IPS-NIHi7 (cell line): ENCODE results near the gene DDX54.

Experiments
- DNase-seq: peaks from one replicate; pipeline ENCODE4 v3.0.0; 2012; ENCODE audit warnings: mixed read lengths; ENCODE audit errors: extremely low spot score

The DDX54 gene

DNA sequence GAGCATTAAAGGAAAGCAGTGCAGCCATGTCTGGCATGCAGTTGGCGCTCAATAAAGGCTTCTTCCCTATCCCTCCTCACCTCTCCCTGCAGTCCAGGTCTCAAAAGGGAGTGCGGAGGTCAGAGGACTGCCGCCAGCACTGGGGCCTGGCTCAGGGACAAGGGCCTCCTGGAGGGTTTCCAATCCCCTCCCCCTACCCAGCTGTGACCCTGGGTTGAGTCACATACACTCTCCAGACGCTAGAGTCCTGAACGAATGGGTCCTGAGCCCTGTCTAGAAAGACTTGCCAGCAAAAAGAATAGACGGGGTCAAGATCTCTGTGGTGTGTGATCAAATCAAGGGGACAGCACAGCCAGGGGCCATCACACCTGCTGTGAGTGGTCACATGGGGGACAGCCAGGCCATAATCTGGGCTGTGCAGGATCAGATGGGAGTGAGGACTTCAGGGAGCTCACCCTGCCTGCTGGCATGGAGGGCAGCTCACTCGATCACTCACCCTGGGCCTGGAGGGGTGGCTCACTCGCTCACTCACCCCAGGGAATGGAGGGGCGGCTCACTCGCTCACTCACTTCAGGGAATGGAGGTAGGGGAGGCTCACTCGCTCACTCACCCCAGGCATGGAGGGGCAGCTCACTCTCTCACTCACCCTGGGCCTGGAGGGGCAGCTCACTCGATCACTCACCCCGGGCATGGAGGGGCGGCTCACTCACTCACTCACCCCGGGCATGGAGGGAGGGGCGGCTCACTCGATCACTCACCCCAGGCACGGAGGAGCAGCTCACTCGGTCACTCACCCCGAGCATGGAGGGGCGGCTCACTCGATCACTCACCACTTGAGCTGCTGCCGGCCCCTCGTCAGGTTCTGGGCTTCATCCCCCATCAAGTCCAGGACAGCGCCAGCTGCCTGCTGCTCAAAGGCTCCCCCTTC lies 22.9 kb downstream of the DDX54 start:
- DNase-seq: peak; percentile 65

DNA sequence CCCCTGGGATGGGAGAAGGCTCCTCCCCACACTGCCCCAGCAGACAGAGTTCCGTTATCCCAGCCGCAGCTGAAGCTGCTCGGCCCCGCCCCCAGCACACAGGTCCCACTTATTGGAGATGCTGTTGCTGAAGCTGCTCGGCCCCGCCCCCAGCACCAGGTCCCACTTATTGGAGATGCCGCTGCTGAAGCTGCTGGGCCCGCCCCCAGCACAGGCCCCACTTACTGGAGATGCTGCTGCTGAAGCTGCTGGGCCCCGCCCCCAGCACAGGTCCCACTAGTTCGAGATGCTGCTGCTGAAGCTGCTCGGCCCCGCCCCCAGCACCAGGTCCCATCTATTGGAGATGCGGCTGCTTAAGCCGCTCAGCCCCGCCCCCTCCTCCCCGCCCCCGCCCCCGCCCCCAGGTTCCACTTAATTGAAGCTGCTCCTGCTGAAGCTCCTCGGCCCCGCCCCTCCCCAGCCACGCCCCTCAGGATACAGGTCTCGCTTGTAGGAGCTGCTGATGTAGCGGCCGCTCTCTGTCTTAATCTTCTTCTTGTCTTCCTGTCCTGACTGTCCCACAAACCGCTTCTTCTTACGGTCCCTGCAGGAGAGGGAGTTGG lies 23.8 kb downstream of the DDX54 start:
- peak; percentile 94 for DNase-seq

DNA sequence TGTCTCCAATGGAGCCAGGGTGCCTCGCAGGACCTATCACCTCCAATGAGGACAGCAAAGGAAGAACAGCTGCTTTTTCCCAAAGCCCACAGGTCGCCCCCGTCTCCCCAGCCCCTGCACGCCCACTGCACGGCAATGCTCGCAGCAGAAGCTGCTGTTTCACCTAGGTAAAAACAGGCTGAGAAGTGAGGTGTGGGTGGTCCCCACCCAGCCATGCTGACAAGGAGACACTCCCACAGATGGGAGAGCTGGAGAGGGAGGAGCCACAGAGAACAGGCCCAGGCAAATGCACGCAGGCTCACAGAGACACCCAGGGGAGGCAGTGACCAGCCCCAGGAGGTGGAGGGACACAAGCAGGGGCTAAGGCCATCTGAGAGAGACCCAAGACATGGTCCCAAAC lies 25.3 kb downstream of the DDX54 start:
- DNase-seq: no peak

DNA sequence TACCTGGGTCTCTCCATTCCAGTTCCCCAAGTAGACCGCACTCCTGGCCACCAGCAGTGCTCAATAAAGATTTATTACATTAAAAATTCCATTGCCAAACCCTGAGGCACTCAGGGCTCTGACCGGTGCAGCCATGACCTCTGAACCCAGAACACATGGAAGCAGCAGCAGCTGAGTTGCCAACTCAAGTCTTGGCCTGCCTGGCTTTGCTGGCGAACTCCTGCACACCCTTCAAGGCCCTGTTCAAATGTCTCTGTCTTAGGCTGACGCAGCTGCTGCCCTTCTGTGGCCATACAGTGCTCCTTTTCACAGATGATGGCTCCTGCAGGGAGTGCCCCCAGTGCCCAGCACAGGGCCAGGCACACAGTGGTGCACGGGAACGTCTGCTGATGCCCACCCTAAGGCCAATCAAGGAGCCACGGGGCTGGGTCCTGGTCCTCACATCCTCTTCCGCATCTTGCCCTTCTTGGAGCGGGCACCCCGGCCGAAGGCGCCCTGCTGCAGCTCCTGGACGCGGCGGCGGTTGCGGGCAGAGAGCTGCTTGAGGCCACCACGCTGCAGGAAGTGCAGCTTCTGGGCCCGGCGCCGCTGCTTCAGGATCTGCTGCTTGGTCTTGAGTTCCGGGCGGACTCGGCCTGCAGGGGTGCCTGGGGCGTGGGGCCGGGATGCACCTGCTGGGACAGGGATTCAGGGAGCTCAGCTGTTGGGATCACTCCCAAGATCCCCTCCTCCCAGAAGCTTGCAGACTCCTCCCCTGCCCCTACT lies 26.7 kb downstream of the DDX54 start:
- DNase-seq: no peak

DNA sequence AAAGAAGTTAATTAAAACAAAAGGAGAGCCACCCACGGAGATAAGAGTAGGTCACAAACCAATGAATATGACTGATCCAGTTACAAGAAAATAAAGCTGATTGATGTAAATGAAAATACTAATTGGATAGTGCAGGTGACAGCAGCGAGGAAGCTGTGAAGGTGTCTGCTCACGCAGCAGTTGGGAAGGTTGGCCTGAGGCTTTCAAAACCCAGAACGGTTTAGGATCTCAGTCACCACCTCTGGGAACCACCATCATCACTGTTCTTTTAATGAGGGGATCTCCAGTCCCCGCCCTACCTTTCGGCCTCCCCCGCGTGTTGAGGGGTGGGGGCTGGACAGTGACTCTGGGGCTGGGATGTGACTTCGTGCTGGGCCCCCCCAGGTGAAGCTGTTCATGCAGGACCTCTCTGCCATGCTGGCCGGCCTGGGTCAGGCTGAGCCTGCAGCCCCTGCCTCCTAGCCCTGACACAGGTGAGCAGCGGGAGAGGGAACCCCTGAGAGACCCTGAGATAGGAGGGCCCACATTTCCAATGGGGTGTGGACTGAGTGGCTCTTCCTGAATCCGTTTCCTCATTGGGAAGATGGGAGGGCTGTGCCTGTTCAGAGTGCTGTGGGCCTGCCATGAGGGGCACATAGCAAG lies 27.9 kb downstream of the DDX54 start:
- no peak for DNase-seq

DNA sequence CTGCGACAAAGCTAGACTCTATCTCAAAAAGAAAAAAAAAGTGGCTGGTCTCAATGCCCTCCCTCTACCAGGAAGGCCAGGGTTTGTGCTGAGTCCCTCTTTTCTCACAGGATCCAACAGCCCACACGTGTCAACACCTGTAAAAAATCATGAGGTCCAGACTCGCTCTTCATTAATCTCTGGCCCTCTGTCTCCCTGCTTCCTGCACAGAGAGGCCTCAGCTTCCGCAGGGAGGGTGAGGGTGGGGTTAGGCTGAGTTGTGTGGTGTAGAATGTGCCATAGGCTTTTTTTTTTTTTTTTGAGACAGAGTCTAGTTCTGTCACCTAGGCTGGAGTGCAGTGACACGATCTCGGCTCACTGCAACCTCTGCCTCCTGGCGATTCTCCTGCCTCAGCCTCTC lies 29.6 kb downstream of the DDX54 start:
- no peak for DNase-seq

DNA sequence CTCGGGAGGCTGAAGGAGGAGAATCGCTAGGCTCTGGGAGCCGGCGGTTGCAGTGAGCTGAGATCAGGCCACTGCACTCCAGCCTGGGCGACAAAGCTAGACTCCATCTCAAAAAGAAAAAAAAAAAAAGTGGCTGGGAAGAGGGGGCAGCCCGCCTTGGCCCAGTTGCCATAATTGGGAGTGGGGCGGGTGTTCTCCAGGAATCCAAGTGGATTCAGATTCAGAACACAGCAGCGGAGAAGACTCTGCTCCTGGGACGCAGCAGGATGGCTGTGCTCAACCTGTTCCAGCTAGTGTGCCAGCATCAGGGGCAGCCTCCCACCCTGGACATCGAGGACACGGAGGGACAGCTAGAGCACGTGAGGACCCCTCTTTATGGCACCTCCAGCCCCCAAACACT lies 30.2 kb downstream of the DDX54 start:
- DNase-seq: no peak

DNA sequence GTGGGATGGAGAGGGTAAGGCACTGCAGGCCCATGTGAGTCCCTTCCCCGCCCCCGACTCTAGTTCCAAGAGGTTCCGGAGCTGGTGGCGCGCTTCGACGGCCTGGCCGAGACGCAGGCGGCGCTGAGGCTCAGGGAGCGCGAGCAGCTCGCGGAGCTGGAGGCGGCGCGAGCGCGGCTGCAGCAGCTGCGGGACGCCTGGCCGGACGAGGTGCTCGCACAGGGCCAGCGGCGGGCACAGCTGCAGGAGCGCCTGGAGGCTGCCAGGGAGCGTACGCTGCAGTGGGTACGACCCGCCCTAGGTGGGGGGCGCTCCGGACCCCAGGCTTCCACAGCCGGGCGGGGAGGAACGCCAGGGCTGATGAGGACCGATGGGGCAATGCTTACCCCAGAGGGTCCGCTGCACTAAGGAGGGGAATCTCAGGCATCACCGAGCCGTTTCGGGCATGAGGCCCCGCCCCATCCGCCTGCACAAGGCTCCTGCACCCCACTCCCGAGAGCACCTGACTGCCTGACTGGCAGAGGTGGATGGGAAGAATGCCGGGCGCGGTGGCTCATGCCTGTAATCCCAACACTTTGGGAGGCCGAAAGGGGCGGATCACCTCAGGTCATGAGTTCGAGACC lies 30.8 kb downstream of the DDX54 start:
- DNase-seq: peak; percentile 67

DNA sequence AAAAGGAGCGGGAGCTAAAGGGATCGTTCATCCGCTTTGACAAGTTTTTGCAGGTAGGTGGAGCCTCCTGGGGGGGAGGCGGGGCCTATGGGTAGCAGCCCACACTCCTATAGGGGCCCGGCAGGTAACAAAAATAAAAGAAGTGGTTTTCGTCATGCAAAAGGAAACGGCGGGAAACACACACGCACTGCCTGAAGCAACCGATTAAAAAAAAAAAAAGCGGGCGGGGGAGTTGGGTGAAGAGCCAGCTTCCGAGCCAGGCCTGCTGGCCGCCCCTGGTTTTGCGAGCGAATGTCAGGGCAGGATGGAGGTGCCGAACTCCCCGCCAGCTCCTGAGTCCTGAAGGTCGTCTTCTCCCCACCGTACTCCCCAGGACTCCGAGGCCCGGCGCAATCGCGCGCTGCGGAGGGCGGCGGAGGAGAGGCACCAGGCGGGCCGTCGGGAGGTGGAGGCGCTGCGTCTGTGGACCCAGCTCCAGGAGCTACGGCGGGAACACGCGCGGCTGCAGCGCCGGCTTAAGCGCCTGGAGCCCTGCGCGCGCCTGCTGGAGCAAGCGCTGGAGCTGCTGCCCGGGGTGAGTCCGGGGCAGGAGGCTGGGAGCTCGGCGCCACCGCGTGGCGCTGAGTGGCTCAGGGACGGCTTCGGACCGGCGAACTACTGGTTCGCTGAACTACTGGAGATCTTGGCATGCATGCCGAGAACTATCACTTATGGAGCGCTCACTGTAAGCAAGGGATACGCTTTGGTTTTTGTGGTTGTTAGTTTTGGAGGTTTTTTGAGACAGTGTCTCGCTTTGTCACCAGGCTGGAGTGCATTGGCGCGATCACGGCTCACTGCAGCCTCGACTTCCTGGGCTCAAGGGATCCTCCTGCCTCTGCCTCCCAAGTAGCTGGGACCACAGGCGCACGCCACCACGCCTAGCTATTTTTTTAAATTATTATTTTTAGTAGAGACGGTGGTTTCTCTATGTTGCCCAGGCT lies 32.2 kb downstream of the DDX54 start:
- peak; percentile 83 for DNase-seq

DNA sequence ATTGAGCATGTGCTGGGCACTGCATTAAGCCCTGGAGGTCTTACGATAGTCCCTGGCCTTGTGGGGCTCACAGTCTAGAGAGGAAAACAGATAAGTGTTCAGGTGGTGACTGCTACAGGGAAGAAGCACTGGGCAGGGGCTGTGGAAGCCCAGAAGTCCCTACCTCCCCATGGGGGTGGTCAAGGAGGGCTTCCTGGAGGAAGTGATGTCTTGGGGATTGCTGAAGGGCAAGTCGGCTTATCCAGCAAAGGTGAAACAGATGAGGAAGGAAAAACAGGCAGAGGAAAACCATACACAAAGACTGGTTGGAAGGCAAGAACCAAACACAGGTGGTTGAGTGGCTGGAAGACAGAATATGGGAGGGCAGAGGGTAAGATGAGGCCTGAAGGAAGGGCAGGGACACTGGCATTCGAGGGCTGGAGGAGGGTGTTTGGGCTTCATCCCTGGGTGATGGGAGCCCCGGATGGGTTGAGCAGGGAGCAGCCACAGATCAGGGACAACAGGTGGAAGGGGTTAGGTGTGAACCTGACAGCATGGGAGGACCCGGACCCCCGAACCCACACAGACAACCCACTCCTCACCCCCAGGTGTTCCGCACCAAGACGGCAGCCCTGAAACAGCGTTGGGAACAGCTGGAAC lies 33.0 kb downstream of the DDX54 start:
- DNase-seq: no peak

DNA sequence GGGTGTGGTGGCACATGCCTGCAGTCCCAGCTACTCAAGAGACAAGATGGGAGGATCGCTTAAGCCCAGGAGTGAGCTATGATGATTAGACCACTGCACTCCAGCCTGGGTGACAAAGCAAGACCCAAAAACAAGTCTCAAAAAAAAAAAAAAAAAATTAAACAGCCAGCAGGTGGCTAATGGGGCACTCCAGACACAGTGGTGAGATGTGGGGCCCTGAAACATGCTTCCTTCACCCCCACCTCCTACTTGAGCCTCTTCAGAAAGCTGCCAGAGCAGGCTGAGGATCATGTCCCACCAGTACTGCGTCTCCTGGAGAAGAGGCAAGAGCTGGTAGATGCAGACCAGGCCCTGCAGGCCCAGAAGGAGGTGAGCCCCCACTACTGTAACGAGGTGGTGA lies 33.6 kb downstream of the DDX54 start:
- DNase-seq: no peak

DNA sequence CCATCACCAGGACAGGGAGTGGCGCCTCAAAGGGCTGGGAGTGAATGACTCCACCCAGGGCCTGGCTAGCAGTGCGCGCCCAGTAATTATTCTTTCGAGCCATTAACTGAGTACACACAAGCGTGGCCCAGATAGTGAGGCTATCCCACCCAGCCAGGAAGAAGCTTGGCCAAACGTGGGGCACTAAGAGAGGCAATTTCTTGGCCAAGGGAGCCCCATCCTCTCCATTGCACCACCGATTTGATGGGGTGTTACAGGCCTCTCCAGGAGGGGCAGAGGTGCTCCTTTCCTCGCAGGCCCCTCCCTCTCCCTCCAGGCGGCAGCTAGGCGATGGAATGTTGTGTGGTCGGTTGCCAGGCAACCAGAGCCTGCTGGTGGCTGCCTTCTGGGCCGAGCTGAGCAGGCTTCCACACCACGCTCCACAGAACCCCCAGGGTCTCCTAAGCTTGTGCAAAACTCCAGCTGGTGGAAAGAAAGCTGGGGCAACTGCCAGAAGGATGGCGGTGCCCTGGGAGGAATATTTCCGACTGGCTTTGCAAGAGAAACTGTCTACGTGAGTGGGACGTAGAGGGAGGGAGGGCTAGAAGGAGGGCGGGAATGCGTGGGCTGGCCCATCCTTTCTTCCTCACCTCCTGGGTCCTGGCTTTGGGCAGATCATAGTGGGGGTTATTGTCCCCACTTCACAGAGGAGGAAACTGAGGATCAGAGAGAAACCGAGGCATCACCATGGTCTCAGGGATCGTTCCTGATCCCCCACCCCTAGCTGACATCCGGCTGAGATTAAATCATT lies 35.7 kb downstream of the DDX54 start, which contains the start of gene CFAP73:
Gene CFAP73 (plus strand): TSS at position 364 of the 790 bp plus-strand sequence. CDS start 134 bp downstream, at position 498.
- DNase-seq: peak; percentile 95

DNA sequence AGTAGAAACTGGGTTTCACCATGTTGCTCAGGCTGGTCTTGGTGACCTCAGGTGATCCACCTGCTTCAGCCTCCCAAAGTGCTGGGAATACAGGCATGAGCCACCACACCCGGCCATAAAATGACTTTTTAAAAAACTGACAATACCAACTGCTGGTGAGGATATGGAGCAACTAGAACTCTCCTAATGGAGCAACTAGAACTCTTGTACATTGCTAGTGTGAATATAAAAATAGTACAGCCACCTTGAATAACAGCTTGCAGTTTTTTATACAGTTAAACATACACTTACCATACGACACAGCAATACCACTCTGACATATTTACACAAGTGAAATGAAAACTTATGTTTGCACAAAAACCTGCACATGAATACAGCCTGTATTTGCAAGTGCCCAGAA lies 38.3 kb downstream of the DDX54 start:
- no peak for DNase-seq

DNA sequence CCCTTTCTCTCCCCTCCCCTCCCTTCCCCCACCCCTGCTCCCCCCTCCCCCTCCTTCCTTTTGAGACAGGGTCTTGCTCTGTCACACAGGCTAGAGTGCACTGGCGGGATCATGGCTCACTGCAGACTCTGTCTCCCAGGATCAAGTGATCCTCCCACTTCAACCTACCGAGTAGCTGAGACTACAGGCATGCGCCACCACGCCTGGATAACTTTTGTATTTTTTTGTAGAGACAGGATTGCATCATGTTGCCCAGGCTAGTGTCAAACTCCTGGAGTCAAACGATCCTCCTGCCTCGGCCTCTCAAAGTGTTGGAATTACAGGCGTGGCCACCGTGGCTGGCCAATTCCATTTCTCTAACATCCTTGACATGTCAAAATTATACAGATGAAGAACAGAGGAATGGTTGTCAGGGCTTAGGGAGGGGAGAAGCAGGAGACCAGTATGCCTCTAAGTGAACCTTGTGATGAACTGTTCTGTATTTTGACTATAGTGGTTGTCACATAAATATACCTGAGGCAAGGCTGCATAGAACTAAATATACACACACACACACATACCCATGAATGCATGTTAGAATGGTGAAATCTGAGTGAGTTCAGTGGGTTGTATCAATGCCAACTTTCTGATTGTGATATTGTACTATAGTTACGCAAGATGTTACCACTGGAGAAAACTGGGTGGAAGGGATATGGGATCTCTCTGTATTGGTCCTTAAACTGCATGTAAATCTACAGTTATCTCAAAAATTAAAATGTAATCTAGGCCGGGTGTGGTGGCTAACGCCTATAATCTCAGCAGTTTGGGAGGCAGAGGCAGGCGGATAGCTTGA lies 39.3 kb downstream of the DDX54 start:
- no peak for DNase-seq

DNA sequence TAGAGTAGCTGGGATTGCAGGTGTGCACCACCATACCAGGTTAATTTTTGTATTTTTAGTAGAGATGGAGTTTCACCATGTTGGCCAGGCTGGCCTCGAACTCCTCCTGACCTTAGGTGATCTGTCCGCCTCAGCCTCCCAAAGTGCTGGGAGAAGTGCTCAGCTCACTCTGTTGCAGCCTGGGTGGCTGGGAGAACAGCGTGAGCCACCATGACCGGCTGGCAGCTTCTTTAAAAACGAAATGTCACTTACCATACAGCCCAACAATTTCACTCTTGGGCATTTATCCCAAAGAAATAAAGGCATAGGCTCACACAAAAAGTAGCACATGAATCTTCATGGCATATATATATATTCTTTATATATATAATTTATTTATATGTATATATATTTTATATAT lies 40.5 kb downstream of the DDX54 start:
- DNase-seq: no peak

DNA sequence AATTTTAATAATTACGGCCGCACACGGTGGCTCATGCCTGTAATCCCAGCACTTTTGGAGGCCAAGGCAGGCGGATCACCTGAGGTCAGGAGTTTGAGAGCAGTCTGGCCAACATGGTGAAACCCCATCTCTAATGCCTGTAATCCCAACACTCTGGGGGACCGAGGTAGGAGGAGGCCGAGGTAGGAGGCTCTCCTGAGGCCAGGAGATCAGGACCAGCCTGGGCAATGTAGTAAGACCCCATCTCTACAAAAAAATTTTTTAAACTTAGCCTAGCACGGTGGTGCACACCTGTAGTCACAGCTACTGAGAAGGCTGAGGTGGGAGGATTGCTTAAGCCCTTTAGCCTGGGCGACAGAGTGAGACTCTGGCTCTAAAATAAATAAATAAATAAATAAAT lies 41.3 kb downstream of the DDX54 start:
- no peak for DNase-seq

DNA sequence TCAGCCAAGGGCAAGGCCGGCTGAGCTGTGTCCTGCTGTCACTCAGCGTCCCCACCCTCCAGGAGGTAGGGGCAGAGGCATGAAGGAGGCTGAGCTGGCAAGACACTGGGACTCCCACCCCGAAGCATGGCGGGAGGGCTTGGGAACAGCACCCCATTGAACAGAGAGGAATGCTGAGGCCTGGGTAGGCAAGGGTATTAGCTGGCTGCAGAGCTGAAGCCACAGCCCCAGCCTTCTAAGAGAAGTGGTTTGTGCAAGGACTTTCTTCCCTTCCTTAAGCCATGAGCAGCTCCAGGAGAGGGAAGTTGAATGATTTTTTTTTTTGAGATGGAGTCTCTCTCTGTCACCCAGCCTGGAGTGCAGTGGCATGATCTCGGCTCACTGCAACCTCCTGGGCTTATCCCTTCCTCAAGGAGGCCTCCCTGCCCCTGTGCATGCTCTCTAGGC lies 42.4 kb downstream of the DDX54 start:
- DNase-seq: no peak
